GM19240 (cell line): ENCODE results near the gene ZNF668.
A peak's percentile ranks its signal among the peaks of the same experiment; 100 is the strongest.

Source experiments
- DNase-seq: peaks from one replicate; pipeline ENCODE4 v3.0.0; 2011; ENCODE audit warnings: low spot score; ENCODE audit not compliant: insufficient read length

The ZNF668 gene

GRCh38 chr16:31081428-31082351 lies 7.7 kb upstream of the ZNF668 start:
- DNase-seq = no peak

DNA sequence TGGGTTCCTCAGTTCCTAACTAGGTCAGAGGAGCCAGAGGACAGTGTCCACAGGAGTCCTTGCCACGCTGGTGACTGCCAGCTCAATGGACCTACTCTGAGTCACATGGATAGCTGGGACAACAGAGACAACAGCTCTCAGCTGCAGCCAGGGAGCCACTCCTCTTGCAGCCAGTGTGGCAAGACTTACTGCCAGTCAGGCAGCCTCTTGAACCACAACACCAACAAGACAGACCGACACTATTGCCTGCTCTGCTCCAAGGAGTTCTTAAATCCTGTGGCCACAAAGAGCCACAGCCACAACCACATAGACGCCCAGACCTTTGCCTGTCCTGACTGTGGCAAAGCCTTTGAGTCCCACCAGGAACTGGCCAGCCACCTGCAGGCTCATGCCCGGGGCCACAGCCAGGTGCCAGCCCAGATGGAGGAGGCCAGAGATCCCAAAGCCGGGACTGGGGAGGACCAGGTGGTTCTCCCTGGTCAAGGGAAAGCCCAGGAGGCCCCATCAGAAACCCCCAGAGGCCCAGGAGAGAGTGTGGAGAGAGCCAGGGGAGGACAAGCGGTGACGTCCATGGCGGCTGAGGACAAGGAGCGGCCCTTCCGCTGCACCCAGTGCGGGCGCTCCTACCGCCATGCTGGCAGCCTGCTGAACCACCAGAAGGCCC lies 6.8 kb upstream of the ZNF668 start:
- DNase-seq = no peak

DNA sequence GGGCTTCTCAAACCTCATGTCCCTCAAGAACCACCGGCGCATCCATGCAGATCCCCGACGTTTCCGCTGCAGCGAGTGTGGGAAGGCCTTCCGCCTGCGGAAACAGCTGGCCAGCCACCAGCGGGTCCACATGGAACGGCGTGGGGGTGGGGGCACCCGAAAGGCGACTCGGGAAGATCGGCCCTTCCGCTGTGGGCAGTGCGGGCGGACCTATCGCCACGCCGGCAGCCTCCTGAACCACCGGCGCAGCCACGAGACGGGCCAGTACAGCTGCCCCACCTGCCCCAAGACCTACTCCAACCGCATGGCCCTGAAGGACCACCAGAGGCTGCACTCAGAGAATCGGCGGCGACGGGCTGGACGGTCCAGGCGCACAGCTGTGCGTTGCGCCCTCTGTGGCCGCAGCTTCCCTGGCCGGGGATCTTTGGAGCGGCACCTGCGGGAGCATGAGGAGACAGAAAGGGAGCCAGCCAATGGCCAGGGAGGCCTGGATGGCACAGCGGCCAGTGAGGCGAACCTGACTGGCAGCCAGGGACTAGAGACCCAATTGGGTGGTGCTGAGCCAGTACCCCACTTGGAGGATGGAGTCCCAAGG lies 6.1 kb upstream of the ZNF668 start:
- DNase-seq = no peak

DNA sequence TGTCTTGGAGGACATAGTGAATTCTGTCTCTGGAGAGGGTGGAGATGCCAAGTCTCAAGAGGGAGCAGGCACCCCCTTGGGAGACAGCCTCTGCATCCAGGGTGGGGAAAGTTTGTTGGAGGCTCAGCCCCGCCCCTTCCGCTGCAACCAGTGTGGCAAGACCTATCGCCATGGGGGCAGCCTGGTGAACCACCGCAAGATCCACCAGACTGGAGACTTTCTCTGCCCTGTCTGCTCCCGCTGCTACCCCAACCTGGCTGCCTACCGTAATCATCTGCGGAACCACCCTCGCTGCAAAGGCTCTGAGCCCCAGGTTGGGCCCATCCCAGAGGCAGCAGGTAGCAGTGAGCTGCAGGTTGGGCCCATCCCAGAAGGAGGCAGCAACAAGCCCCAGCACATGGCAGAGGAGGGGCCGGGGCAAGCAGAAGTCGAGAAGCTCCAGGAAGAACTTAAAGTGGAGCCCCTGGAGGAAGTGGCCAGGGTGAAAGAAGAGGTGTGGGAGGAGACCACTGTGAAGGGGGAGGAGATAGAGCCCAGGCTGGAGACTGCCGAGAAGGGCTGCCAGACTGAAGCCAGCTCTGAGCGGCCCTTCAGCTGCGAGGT lies 5.4 kb upstream of the ZNF668 start:
- DNase-seq = no peak

GRCh38 chr16:31078597-31079341 lies 4.7 kb upstream of the ZNF668 start:
- no peak for DNase-seq

DNA sequence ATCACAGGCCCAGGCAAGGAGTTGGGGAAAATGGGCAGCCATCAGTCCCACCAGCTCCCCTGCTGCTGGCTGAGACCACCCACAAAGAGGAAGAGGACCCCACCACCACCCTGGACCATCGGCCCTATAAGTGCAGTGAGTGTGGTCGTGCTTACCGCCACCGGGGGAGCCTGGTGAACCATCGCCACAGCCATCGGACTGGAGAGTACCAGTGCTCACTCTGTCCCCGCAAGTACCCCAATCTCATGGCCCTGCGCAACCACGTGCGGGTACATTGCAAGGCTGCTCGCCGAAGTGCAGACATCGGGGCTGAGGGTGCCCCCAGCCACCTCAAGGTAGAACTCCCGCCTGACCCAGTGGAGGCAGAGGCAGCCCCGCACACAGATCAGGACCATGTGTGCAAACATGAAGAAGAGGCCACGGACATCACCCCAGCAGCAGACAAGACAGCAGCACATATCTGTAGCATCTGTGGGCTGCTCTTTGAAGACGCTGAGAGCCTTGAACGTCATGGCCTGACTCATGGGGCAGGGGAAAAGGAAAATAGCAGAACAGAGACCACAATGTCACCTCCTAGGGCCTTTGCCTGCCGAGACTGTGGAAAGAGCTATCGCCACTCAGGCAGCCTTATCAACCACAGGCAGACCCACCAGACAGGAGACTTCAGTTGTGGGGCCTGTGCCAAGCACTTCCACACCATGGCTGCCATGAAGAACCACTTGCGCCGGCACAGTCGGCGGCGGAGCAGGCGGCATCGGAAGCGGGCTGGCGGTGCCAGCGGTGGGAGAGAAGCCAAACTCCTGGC lies 3.8 kb upstream of the ZNF668 start:
- DNase-seq = no peak

- DNase-seq = no peak
These were observed 3.0 kb upstream of the ZNF668 start for GRCh38 chr16:31077024-31077423.

- no peak for DNase-seq
These were observed 2.3 kb upstream of the ZNF668 start for GRCh38 chr16:31076319-31076718.

DNA sequence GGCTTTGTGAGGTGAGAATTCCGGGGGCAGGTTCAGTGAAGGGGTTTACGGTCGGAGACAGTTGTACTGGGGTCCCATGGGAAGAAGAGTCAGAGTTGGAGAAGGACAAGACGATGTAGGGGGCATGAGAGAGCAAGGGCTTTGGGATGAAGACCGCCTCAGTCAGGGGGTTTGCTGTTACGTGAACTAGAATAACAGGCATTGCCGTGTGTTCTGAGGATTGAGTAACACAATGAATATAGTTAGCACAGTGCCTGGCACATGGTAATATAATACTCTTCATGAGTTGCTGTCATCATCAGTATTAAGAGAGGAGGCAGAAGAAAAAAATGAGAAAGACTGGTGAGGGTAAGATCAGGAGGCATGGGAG lies 759 bp upstream of the ZNF668 start:
- no peak for DNase-seq

DNA sequence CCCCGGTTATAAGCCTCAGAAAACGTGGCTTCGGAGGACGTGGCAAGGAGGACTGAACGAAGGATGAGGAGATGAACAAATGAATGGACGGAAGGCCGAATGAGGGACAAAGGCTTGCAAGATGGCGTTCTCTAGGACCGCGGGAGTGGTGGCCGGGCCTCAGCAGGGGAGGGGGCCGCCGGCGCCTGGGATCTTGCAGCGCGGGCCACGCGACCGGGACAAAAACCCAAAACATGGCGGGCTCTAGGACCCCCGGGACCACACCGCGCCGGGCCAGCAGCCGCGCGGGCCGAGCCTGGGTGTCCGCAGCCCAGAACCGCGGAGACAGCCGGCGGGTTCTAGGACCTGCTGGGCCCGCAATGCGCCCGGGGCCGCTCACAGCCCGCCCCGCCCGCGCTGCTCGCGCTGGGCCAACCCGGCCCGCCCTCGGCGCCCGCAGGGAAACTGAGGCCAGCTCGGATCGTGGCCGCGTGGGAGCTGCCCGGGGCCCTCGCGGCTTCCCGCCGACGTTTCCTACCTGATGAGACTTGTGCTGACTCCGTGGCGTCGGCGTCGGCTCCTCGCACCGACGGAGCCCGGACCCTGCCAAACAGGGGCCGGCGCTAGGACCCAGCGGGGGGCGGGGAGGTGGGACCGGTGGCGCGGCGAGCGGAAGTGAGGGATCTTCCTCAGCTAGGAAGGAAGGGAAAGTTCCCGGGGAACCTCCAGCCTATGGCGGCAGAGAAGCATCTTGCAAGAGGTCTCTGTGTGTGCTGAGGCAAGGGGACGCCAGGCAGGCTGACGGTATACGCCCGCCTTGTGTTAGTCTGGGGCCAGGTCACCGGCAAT lies 684 bp downstream of the ZNF668 start:
- peak; percentile 80 for DNase-seq

DNA sequence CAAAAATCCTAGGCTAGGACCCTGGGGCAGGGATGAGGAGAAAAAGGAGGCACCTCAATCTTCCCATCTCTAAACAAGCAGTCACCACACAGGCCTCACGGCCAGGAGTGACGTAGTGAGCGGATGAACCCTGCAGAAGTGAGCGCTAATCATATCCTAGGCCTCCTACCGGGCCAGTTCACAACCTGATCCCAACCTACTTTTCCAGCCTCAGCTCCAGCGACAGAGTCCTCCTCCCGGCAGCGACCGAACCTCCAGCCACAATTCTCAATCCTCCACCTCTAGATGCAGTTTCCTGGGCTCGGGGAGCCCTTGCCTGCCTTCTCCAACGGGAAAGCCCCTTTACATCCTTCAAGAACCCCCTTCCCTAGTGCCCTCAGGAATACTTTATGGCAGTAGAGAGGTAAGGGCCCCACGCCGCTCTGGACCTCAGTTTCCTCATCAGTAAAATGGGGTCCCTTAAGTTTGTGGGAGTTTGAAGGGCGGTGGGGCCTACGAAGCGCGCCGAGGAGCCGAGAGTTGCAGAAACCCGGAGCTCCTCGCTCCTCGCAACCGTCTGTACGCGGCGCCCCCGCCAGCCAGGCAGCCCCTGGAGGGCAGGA lies 1.4 kb downstream of the ZNF668 start:
- no peak for DNase-seq

DNA sequence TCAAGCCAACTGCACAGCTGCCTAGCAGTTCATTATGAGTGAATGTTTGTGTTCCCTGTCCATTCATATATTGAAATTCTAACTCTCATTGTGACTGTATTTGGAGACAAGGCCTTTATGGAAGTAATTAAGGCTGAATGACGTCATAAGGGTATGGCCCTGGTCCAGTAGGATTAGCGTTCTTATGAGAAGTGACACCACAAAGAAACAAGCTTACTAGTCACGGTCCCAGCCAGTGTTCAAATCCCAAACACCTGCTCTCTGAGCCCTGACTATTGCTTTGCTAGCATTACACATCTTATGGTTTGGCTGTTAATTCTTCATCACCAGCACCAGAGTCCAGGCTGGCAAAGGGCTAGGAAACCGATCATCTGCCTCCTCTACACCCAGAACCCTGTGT lies 2.2 kb downstream of the ZNF668 start:
- DNase-seq = no peak

DNA sequence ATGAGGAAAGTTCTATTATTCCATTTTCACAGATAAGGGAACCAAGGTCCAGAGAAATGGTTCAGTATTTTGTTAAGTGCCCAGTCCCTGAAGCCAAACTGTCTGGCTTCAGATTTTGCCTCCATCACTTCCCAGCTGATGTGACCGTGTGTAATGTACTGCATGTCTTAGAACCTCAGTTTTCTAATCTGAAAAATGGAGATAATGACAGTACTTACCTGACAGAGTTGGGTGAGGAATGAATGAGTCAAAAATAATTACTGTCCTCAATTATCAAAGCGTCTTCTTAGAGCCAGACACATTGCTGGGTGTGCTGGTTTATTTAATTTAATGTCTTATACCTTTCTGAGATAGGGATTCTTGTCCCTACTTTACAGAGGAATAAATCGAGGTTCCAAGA lies 6.7 kb downstream of the ZNF668 start:
- no peak for DNase-seq

DNA sequence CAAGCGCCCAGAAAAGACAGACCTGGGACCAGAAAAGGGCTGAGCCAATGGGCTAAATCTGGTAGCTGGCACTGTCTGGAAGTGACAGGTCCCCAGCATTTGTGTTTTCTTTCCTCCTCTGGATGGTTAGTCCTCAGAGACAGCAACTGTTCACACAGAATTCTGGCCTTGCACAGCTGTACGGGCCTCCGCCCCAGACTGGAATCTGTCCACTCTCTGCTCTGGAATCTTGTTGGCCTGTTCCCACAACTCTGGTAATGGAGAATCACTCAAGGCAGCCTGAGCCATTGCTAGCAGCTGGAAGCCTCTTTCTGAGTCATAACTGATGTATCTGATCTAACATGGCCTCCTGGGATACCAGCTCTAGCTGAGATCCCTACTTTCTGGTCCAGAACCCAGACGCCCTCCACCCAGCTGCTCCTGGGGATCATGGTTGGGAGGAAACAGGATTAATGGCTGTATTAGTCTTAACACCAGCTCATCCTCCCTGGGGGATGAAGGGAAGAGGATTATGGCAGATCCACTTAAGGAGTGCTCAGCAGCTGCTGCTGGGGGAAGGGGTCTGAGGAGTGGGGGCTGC lies 9.1 kb downstream of the ZNF668 start:
- DNase-seq = no peak

DNA sequence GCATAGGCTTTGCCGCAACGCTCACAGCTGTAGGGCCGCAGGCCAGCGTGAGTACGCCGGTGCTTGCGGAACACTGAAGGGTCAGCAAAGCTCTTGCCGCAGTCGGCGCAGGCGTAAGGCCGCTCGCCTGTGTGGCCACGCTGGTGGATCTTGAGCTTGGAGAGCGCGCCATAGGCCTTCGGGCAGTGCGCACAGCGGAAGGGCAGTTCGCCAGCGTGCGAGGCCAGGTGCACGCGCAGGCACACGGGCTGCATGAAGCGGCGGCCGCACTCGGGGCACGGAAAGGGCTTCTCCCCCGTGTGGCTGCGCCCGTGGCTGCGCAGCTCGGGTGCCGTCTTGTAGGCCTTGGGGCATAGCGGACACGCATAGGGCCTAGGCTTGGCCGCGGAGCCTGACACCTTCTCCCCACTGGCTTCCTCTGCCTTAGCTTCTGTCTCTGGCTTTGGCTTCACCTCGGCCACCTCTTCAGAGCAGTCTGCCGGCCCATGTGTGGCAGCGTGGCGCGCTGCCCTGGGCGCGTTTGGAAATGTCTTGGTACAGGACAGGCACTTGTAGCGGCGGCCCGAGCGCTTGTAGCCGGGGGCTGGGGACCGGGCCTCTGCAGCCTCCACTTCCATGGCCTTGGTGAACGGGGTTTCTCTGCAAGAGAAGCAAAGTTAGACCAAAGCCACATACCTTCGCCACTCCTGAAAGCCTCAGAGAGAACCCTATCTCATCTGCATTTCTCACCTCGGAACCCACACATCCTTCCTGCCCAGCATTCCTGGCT lies 10.0 kb downstream of the ZNF668 start:
- no peak for DNase-seq

DNA sequence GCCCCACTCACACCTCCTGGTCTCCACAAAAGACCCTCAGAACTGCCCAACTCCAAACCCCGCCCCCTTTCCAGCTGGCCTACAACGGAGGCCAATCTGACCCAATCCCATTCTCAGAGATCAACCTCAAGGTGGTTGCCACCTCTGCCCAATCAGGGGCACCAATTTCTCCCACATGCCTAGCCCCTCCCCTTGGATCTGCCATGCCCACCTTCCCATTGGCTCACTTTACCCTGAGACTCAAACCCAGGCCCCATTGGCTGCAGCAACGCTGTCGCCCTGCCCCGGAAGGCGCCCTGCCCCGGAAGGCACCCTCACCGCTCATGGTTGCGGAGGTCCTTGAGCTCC lies 10.6 kb downstream of the ZNF668 start:
- no peak for DNase-seq

DNA sequence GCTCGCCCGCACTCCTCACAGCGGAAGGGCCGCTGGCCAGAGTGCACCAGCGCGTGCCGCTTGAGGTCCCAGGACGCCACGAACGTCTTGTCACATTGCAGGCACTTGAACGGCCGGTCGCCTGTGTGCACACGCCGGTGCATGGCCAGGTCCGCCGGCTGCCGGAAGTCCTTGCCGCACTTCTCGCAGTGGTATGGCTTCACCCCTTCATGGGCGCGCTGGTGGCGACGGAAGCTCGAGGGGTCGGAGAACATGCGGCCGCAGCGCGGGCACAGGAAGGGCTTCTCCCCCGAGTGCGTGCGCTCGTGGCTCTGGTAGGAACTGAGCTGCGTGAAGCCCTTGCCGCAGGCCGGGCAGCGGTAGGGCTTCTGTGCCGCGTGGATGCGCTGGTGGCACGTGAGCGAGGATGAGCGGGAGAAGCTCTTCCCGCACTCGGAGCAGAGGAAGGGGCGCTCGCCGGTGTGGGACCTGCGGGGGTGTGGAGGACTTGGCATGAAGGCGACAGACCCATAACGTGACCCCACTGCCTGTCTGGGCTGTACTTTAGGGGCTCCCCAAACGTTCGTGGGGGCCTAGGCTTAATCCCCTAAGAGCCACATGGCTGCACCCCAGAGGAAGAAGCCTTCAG lies 12.1 kb downstream of the ZNF668 start:
- DNase-seq = no peak
